Measurements from ENCODE around the gene FKBP15. TPM values are rescaled to one million over a fixed set of nuclear protein-coding genes. Genes with fewer than 3 reads are reported as not detected.
A peak's percentile ranks its signal among the peaks of the same experiment; 100 is the strongest.

Gene FKBP15
- total and polyA plus RNA-seq, 2 experiments from 2014 or later: 7.9 to 14.9 TPM

DNA sequence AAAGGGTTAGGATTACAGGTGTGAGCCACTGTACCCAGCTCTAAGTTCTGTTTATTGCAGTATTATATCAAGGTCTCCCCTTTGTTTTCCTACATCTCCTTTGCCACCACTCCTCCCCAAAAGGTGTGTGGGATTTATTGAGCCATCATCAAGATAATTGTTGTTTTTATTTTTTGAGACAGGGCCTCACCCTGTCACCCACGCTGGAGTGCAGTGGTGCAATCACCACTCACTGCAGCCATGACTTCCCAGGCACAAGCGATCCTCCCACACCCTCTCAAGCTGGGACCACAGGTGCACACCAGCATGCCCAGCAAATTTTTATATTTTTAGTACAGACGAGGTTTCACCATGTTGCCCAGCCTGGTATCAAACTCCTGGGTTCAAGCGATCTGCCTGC lies 24.8 kb upstream of the FKBP15 start:
- Mint-ChIP-seq H3K27me3 (ENCODE audit: insufficient read depth, low read depth, poor library complexity) (peaks cover 3% of the 10 kb centered on the region), H3K36me3 (ENCODE audit: low read depth) (peaks cover 18% of the 10 kb centered on the region), H3K9me3 (peaks cover 9% of the 10 kb centered on the region; the same call in 2 of the 3 replicates), H3K27ac (peak overlapping the region; percentile 71; the same call in 1 of the 2 replicates), H3K4me3 (no peak overlapping the region), H3K4me1 (no peaks in the 10 kb centered on the region; the same call in 2 of the 3 replicates)
- Histone ChIP-seq H3K4me3 (no peak overlapping the region), H3K79me2 (replicated peaks; ENCODE audit: insufficient read depth) (no peaks in the 10 kb centered on the region), H3K9me2 (ENCODE audit: insufficient read depth) (no peaks in the 10 kb centered on the region), H3K27ac (ENCODE audit: low read depth) (no peak overlapping the region), H3K4me1 (ENCODE audit: insufficient read depth) (no peaks in the 10 kb centered on the region), H3K4me2 (no peak overlapping the region), H3K27me3 (ENCODE audit: insufficient read depth) (no peaks in the 10 kb centered on the region), H3F3A (replicated peaks; ENCODE audit: low read depth) (no peaks in the 10 kb centered on the region), H4K20me1 (replicated peaks; ENCODE audit: insufficient read depth) (peaks cover 17% of the 10 kb centered on the region; the same call in 1 of the 2 replicates), H3K36me3 (ENCODE audit: insufficient read depth) (no peaks in the 10 kb centered on the region), H2AFZ (no peak overlapping the region)
- TF ChIP-seq ZNF331 (CRISPR knock-in tag; IDR thresholded peaks at IDR 0.05; ENCODE audit: low read depth): no peak
- no peak for TF ChIP-seq STAT1 (IDR thresholded peaks at IDR 0.05; ENCODE audit: unreplicated experiment)
- TF ChIP-seq EZH2 (IDR thresholded peaks at IDR 0.05; ENCODE audit: low read depth, unreplicated experiment): no peak
- no peak for TF ChIP-seq ZNF114 (CRISPR knock-in tag; IDR thresholded peaks at IDR 0.05)
- TF ChIP-seq NANOG (IDR thresholded peaks at IDR 0.05; ENCODE audit: borderline replicate concordance): no peak
- TF ChIP-seq EZH2phosphoT487 (IDR thresholded peaks at IDR 0.05; ENCODE audit: unreplicated experiment): no peak
- TF ChIP-seq, protein P1, sequence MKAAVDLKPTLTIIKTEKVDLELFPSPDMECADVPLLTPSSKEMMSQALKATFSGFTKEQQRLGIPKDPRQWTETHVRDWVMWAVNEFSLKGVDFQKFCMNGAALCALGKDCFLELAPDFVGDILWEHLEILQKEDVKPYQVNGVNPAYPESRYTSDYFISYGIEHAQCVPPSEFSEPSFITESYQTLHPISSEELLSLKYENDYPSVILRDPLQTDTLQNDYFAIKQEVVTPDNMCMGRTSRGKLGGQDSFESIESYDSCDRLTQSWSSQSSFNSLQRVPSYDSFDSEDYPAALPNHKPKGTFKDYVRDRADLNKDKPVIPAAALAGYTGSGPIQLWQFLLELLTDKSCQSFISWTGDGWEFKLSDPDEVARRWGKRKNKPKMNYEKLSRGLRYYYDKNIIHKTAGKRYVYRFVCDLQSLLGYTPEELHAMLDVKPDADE (IDR thresholded peaks at IDR 0.05): no peak
- DNase-seq (ENCODE audit: low spot score) (no peak), ATAC-seq (no peak)

DNA sequence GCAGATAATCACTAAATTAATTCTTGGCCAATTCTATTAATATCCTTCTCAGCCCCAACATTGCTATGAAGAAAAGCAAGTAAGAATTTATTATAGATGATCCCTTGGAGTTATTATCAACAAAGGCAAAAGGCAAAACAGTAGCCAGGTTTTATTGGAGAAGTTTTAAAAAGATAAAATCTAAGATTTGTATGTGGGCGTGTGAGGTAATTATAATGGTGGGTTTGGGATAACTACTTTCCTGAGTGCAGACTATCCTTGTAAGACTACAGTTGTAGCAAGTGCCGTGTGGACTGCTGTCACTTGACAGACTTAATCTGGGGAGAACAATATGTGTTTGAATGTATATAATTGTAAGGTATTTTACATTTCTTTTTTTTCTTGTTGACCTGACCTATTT lies 23.5 kb upstream of the FKBP15 start:
- H3K9me3 Mint-ChIP-seq: peaks cover 6% of the 10 kb centered on the region; the same call in 2 of the 3 replicates
- peaks cover 3% of the 10 kb centered on the region for H3K27me3 Mint-ChIP-seq (ENCODE audit: insufficient read depth, low read depth, poor library complexity)
- H3K4me1 ChIP-seq (ENCODE audit: insufficient read depth): no peaks in the 10 kb centered on the region
- H2AFZ ChIP-seq: no peak overlapping the region
- H3K4me1 Mint-ChIP-seq: no peaks in the 10 kb centered on the region; the same call in 2 of the 3 replicates
- no peaks in the 10 kb centered on the region for H3K9me2 ChIP-seq (ENCODE audit: insufficient read depth)
- H3K27ac ChIP-seq (ENCODE audit: low read depth): no peak overlapping the region
- no peak overlapping the region for H3K27ac Mint-ChIP-seq
- no peak overlapping the region for H3K4me2 ChIP-seq
- H3K4me3 ChIP-seq: no peak overlapping the region
- H3K79me2 ChIP-seq (replicated peaks; ENCODE audit: insufficient read depth): no peaks in the 10 kb centered on the region
- H3K36me3 ChIP-seq (ENCODE audit: insufficient read depth): no peaks in the 10 kb centered on the region
- no peak overlapping the region for H3K4me3 Mint-ChIP-seq
- ATAC-seq (no peak), DNase-seq (ENCODE audit: low spot score) (no peak)
- H3F3A ChIP-seq (replicated peaks; ENCODE audit: low read depth): no peaks in the 10 kb centered on the region
- peaks cover 17% of the 10 kb centered on the region; the same call in 1 of the 2 replicates for H4K20me1 ChIP-seq (replicated peaks; ENCODE audit: insufficient read depth)
- peaks cover 13% of the 10 kb centered on the region for H3K36me3 Mint-ChIP-seq (ENCODE audit: low read depth)
- H3K27me3 ChIP-seq (ENCODE audit: insufficient read depth): no peaks in the 10 kb centered on the region
- TF ChIP-seq, protein P1 (IDR thresholded peaks at IDR 0.05): no peak
- TF ChIP-seq, protein P2, sequence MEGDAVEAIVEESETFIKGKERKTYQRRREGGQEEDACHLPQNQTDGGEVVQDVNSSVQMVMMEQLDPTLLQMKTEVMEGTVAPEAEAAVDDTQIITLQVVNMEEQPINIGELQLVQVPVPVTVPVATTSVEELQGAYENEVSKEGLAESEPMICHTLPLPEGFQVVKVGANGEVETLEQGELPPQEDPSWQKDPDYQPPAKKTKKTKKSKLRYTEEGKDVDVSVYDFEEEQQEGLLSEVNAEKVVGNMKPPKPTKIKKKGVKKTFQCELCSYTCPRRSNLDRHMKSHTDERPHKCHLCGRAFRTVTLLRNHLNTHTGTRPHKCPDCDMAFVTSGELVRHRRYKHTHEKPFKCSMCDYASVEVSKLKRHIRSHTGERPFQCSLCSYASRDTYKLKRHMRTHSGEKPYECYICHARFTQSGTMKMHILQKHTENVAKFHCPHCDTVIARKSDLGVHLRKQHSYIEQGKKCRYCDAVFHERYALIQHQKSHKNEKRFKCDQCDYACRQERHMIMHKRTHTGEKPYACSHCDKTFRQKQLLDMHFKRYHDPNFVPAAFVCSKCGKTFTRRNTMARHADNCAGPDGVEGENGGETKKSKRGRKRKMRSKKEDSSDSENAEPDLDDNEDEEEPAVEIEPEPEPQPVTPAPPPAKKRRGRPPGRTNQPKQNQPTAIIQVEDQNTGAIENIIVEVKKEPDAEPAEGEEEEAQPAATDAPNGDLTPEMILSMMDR (conservative IDR thresholded peaks at IDR 0.05; ENCODE audit: low read depth in 2 of 2): no peak
- no peak for TF ChIP-seq EZH2phosphoT487 (IDR thresholded peaks at IDR 0.05; ENCODE audit: unreplicated experiment)
- no peak for TF ChIP-seq ZNF331 (CRISPR knock-in tag; IDR thresholded peaks at IDR 0.05; ENCODE audit: low read depth)
- TF ChIP-seq, protein P3, sequence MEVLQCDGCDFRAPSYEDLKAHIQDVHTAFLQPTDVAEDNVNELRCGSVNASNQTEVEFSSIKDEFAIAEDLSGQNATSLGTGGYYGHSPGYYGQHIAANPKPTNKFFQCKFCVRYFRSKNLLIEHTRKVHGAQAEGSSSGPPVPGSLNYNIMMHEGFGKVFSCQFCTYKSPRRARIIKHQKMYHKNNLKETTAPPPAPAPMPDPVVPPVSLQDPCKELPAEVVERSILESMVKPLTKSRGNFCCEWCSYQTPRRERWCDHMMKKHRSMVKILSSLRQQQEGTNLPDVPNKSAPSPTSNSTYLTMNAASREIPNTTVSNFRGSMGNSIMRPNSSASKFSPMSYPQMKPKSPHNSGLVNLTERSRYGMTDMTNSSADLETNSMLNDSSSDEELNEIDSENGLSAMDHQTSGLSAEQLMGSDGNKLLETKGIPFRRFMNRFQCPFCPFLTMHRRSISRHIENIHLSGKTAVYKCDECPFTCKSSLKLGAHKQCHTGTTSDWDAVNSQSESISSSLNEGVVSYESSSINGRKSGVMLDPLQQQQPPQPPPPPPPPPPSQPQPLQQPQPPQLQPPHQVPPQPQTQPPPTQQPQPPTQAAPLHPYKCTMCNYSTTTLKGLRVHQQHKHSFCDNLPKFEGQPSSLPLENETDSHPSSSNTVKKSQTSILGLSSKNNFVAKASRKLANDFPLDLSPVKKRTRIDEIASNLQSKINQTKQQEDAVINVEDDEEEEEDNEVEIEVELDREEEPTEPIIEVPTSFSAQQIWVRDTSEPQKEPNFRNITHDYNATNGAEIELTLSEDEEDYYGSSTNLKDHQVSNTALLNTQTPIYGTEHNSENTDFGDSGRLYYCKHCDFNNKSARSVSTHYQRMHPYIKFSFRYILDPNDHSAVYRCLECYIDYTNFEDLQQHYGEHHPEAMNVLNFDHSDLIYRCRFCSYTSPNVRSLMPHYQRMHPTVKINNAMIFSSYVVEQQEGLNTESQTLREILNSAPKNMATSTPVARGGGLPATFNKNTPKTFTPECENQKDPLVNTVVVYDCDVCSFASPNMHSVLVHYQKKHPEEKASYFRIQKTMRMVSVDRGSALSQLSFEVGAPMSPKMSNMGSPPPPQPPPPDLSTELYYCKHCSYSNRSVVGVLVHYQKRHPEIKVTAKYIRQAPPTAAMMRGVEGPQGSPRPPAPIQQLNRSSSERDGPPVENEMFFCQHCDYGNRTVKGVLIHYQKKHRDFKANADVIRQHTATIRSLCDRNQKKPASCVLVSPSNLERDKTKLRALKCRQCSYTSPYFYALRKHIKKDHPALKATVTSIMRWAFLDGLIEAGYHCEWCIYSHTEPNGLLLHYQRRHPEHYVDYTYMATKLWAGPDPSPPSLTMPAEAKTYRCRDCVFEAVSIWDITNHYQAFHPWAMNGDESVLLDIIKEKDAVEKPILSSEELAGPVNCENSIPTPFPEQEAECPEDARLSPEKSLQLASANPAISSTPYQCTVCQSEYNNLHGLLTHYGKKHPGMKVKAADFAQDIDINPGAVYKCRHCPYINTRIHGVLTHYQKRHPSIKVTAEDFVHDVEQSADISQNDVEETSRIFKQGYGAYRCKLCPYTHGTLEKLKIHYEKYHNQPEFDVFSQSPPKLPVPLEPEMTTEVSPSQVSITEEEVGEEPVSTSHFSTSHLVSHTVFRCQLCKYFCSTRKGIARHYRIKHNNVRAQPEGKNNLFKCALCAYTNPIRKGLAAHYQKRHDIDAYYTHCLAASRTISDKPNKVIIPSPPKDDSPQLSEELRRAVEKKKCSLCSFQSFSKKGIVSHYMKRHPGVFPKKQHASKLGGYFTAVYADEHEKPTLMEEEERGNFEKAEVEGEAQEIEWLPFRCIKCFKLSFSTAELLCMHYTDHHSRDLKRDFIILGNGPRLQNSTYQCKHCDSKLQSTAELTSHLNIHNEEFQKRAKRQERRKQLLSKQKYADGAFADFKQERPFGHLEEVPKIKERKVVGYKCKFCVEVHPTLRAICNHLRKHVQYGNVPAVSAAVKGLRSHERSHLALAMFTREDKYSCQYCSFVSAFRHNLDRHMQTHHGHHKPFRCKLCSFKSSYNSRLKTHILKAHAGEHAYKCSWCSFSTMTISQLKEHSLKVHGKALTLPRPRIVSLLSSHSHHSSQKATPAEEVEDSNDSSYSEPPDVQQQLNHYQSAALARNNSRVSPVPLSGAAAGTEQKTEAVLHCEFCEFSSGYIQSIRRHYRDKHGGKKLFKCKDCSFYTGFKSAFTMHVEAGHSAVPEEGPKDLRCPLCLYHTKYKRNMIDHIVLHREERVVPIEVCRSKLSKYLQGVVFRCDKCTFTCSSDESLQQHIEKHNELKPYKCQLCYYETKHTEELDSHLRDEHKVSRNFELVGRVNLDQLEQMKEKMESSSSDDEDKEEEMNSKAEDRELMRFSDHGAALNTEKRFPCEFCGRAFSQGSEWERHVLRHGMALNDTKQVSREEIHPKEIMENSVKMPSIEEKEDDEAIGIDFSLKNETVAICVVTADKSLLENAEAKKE (CRISPR knock-in tag; IDR thresholded peaks at IDR 0.05): no peak

Data from GM23338 (cell line).